GM08714 (cell line): ENCODE measurements around the gene SDC1.

Experiments
- H3K4me3 ChIP-seq: fragments of 200-500 bp; sonication (Bioruptor generic); 2 replicates; pipeline ENCODE4 v1.5.1; 2014; ENCODE audit warnings: mild to moderate bottlenecking, low read length, inconsistent platforms
- ZNF274 ChIP-seq: IDR thresholded peaks from 2 replicates; pipeline ENCODE4 v1.6.1; 2012; ENCODE audit warnings: mild to moderate bottlenecking, low read depth, low read length

SDC1 gene

DNA sequence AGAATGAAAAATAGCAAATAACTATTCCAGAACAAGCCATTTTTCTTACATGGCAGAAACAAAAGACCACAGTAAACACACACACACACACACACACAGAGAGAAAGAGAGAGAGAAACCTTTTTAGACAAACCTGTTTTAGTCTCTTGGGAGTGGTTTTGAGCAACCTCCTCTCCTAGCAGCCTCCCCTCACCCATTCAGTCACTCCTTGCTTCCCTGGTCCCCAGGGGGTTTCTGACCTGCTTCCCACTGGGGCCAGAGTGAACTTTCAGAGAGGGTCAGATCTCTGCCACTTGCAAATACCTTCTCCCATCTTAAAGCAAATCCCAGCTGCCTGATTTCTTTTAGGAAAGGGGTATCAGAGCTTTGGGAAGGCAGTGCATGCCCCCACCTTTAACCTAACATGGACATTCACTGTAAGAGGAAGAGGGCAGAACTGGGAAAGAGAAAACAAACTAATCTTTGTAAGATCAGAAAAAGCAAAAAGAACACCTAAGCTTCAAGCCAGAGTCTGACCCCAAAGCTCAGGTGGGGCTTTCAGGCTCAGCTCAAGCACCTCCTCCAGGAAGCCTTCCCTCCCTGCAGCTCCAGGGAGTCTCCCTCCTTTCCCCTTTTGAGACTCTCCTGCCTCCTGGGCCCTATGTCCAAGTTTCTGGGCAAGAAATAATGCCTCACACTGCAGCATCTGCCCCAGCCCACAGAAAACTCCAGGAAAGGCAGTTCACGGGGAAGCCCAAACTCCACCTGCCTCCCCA is 2.7 kb downstream of the SDC1 start:
- no peak for TF ChIP-seq ZNF274
- H3K4me3 ChIP-seq = no peak overlapping the region

DNA sequence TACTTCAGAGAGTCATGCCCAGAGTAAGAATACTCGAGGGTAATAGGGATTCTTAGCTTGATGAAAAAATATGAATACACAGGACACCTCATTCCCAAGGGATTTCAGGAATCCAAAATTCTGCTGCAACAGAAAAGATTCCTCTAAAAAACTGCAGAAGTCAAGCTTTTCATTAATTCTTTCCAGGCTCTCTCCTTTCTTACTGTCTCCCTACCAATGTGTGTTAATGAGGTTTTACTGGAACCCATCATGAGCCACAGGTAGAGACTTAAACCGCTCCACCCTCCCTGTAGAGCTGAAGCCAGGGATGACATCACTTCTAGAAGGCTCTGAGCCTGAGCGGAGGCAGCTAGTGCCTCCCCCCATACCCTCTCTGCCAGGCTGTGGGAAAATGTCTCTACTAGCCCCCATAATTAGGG is 3.4 kb downstream of the SDC1 start:
- no peak for TF ChIP-seq ZNF274
- no peak overlapping the region for H3K4me3 ChIP-seq

DNA sequence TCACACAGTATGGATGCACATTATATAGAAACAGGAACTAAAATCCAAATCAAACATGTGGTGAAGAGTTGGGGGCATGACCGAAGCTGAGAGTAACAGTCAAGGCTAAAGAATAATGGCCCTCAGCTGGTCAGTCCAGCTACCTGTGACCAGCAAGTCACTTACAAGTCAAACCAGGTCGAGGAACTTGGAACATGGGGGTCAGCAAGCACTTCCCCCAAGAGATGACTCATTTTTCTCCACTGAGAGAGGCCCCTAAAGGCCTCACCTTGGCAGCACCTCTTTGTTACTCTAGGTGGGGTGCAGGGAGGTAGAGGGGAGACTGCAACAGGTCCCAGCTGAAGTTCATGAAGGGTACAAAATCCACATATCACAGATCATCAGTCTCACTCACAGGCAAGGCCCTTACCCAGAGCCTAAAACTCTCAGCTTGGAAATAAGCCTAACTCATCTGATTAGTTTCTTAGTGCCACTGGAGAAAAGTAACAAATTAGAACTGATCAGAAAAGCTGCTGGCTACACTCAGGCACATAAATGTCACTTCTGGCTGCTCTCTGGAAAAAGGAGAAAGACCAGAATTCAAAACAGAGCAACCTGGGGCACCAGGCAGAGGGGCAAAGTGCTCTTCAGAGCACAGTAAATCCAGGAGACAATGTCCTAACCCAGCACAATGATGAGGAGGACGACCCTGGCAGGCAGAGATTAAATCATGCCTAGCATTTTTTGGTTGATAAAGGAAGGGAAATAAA is 4.0 kb downstream of the SDC1 start:
- TF ChIP-seq ZNF274 = no peak
- H3K4me3 ChIP-seq = no peak overlapping the region

DNA sequence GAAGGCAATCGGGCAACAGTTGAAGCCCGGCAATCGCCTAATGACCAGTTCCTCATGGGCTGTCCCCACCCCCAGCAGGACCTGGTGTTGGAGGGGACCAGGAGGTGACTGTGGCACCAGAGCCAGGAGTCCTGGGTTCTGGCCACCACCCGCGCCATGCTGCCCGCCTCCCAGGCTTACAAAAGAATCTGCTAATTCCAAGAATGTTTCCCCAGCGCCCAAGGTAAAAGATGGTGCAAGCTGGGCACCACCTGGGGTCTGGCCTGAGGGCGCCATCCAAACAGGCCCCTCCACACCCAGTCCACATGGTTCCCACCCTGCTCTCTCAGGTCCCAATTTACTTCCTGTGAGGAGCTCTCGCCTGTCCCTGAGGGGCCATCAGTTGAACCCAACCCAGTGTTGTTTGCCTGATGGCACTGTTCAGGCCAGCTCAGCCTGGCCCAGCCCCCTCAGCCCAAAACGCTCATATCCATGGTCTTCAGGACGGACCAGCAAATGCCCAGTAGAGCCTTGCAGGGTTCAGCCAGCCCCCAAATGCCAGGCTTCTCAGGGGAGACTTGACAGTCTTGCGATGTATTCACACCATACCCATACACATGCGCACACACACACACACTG is 5.1 kb downstream of the SDC1 start:
- H3K4me3 ChIP-seq = no peak overlapping the region
- TF ChIP-seq ZNF274 = no peak

DNA sequence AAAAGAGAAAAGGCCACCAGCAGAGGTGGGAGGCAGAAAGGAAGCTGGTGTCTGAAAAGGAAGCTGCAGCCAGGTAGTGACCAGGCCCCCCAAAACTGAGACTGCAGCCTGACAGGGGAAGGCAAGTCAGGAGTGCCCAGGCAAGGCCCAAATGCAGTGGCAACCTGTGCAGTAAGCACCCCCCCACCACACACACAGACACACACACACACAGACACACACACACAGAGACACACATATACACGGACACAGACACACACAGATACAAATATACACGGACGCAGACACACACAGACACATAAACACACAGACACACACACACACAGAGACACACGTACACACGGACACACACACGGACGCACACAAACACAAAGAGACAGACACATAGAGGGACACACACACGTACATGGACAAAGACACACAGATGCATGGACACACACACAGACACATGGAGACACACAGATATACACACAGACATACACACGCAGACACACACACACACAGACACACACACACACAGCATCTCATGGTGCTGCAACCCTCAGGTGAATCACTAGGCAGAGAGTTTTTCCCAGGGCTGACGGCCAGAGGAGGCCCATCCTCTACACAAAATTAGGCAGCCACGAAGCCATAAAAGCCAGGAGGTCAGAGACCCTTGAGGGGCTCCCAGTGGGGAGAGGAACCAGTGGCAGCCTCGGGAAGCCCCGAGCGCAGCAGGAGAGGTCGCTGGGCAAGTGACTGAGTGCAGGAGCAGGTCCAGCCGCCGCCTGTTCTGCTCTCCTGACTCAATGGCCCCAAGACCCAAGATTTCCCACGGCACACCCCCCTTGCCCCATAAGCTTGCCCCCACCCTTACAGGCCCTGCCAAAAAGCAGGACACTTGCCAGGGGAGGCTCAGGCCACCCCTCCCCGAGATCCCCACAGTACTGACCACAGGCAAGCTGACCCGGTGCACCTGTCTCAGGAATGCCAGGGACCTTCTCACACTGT is 6.3 kb downstream of the SDC1 start:
- no peak overlapping the region for H3K4me3 ChIP-seq
- no peak for TF ChIP-seq ZNF274

DNA sequence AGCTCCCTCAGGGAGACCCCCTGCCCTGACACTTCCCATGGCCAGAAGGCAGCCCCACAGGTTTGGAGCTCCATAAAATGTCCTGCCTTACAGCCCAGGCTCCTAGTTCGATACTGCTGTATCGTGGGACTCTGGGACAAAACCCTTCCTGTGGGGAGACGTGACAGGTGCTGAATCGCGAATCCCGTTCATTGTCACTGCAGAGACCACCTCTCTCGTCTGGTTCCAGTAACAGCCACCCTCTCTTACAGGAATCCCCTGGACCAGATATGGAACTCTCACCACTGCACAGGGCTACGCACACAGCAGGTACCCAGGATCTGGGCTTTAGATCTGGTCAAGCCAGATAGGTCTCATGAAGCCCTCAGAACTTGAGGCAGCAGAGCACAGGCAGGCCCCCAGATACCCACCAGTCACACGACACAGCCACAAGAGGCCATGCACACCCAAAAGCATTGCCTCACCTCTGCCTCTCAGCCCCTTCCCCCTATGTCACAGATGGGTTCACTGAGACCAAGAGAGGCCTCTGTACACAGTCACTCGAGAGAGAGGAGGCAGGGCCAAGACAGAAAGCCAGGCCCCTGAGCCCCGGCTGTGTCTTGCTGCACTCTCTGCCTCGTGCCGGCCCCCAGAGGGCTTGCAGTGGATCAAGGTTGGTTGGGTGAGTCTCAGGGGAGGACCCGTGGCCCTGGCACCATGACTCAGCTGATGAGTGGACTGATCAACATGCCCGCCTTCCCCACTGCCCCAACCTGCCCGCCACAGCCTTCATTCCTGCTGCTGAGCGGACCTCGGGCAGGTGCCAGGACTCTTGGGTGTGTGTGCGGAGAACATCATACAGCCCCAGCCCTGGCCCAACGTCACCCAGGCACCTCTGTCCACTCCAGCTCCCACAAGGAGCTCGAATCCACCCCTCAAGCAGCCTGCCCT is 7.6 kb downstream of the SDC1 start:
- TF ChIP-seq ZNF274 = no peak
- no peak overlapping the region for H3K4me3 ChIP-seq

DNA sequence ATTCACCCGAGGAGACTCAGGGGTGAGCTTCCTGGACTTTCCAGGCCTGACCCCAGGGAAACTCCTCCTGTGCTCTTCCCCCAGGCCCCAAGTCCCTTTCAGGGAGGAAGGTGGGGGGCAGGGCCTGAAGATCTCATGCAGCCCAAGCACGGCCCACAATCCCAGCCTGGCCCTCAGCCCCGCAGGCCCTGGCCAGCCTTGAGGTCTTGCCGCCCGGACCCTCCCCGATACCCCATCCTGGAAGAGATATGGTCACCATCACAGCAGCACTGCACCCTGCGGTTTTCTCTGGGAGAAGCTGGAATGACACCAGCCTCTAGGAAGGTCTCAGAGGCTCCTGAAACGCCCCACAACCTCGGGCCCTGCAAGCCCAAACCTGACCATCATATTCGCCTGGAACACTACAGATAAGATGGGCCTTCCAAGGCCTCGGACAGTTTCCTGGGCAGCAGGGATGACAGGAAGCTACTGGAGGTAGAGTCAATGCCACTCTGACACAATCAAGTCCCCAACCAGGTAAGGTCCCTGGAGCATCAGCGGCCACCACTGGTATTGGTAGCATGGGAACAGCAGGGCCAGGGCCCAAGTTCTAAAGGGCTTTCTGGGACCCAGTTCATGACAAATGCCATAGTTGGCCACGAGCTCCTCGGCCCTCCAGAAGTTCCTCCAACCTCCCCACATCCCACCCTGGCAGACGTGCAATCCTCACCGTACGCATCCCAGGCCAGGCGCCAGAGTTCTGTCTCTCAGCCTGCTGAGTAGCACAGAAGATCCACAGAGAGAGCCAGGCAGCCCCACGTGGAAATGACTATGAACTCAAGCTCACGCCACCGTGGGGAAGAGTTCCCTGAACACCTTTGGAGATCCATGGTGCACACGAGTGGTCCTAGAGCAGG is 8.6 kb downstream of the SDC1 start:
- TF ChIP-seq ZNF274 = no peak
- H3K4me3 ChIP-seq = no peak overlapping the region

DNA sequence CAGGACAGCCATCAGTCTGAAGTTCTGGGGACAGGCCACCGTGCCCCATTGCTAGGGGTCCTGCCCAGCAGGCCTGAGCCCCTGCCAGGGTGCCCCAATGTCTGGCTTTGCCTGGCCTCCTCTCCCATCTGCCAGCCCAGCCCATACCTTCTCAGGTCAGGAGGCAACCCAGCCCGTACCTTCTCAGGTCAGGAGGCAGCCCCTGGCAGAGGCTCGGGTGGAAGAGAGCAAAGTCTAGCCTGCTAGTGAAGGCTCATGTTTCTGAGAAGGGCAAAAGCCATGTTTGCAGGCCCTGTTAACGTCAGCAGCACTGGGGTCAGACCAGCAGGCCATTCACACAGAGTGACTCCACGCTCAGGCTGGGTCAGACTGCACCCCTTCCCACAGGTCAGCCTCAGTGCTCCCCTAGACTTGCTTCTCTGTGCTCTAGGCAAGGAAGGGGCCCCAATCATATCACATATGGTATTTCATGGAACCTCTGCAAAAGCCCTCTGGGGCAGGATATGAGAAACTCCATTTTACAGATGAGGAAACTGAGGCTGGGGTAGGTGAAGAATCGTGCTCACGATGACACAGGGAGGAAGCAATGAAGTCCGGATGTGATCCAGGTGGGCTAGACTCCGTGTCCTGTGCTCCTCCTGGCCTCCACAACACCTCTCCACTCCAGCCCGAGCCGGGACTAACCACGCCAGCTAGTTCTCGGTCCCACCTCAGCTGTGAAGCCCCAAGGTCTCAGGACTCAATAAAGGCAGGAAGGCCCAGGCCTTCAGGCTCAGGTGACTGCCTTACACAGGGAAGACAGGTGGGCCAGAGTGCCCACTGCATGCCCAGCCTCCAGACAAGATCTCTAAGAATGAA is 9.5 kb downstream of the SDC1 start:
- TF ChIP-seq ZNF274 = no peak
- H3K4me3 ChIP-seq = no peak overlapping the region

DNA sequence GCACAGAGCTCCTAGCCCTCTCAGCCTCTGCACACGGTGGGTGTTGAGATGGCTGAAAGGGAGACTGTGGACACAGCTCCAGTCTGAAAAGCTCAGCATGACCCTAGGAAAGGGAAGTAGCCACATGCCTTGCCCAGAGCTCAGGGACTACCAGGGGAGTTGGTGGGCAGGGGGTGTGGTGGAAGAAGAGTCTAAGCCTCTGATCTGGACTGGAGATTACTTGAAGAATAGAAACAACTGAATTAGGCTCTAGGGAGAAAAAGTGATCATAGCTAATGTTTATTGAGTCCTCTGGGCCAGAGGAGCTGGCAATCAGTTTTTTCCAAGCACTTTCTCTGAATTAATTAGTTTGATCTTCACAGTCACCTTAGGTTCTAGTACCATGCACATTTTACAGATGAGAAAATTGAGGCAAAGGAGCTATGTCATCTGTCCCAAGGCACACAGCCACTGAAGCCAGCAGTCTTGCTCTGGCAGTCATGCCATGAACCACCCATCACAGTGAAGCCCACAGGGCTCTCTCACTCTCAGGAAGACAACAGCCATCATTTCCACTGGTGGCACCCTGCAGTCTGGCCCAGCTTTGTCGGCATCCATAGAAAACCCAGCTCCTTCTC is 10.3 kb downstream of the SDC1 start:
- no peak for TF ChIP-seq ZNF274

DNA sequence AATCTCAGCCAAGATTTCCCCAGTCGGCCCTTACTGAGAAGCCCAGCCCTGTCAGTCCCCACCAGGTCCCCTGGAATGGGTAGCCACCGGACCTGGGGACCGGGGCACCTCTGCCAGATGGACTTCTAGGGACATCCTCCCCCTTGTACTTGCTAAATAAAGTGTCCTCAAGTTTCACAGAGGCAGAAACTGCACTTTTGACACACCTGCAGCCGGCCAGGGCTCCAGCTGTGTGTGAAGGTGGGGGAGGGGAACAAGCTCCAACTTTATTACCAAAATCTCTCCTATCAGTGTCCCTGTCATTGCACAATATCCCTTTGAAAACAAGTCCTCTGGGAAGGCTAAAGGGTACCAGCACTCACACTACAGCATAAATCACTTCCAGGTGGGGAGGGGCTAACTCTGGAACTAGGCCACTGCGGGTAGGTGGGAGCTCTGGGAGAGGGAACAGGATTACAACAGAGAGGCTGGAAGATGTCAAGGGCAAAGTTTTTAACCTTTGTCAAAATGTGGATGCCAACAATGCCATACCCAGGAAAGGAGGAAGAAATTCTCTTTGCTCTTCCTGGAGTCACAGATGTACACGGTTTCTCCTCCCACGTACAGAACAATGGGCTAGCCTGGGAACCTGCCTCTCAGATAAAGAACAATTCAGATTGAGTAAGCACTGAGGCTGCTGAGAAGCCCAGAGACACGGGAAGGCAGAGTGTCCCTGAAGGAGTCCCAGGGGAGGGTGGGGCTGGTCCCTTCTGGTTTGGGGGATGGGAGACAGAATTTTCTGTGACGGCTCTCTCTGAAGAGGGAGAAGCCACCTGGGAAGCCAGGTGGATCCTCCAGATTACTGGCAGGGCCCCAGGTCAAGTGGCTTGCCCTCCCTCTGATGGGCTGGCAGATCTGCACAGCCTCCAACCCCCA is 11.0 kb downstream of the SDC1 start:
- TF ChIP-seq ZNF274 = no peak
- H3K4me3 ChIP-seq = no peak overlapping the region

More for the DNA sequence above, 10.3 kb downstream of the SDC1 start:
- H3K4me3 ChIP-seq = no peak overlapping the region
